GM18520 (cell line): ENCODE data around the gene TMEM130.

Experiments
- ATAC-seq: cut with Tn5 transposase; IDR thresholded peaks from one replicate; pipeline ENCODE4 v1.9.1; 2021; ENCODE audit not compliant: unreplicated experiment

The TMEM130 gene

DNA sequence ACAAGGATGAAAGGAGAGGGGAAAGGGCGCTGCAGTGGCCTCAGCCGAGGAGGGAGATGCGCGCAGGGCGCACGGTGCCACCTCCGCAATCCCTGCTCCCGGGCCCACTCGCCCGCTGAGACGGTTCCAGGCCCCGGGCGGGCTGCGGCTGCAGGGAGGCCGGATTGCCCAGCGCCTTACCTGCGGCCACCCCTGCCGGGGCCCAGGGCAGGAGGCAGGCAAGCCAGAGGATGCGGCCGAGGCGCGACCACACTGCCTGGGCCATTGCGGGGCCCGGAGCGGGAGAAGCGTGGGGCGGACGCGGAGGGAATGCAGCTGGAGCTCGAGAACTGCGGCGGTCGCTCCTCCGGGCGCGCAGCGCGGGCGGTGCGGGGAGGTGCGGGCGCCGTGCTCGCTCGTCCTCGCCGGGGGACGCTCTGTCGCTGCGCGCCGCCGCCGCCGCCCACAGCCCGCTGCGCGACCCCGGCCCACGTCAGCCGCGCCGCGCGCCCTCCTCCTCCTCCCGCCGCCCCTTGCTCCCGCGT is at the start of gene TMEM130:
Gene TMEM130 (minus strand): TSS at position 418 of the 524 bp plus-strand sequence. CDS start 153 bp downstream, at position 265.
- no peak for ATAC-seq

- ATAC-seq = no peak
Measured at GRCh38 chr7:98917331-98917730, 47.5 kb upstream of the TMEM130 start.

GRCh38 chr7:98913612-98914011 is 43.8 kb upstream of the TMEM130 start:
- no peak for ATAC-seq

DNA sequence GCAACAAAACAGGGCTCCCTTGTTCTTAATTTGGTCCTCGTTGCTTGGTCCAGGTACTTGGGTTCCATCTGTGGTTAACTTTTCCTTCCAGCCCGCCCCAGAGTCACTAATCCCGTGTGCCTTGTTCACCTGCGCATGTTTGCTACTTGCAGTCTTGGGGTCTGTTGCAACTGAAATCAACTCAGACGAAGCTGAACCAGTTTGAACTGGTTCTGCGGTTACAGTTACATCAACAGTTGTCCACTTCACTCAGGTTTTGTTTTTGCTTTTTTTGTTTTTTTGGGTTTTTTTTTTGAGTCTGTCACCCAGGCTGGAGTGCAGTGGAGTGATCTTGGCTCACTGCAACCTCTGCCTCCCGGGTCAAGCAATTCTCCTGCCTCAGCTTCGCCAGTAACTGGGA is 43.2 kb upstream of the TMEM130 start:
- no peak for ATAC-seq

DNA sequence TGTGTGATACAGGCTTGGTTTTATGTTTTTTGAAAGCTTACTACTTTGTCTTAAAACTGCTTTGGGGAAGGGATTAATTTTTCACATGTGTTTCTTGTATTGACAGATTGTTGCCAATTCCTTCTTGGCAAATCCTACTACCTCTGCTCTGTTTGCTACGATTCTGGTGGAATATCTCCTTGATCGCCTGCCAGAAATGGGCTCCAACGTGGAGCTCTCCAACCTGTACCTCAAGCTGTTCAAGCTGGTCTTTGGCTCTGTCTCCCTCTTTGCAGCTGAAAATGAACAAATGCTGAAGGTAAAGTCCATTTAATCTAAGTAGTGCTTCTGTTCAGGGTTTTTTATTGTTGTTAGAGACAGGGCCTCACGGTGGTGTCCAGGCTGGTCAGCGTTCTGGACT is 42.1 kb upstream of the TMEM130 start:
- ATAC-seq = no peak

DNA sequence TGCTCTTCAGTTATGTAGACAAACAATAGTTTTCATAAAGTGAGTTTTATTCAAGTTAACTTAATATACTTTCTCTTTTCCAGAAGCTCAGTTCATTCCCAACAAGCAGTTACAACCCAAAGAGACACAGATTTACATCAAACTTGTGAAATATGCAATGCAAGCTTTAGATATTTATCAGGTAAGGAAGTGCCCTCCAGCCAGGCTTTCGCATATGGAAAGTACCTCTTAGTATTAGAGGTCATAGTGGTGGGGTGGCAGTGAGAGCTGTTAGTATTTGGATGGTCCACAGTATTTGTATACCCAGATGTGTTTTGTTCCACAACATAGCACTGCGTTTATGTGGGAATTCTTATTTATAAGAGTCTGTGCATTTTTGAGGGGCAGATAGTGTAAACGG is 40.6 kb upstream of the TMEM130 start:
- ATAC-seq = no peak

DNA sequence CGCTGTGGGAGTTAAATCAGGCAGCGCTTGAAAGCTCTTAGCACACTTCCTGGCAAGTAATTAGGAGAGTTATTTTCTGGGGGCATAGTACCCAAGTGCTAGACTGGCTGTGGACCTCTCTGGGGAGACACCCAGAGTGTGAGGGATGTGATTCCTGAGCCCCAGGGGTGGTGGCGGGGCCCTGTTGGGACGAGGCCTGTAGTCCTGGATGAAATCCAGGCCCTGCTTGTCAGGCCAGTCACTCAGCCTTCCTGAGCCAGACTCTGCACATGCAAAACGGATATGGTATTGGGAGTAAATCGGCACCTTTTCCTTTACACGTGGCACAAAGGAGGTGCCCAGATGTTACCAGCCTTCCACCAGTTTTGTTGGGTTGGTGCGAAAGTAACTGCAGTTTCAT is 39.7 kb upstream of the TMEM130 start:
- ATAC-seq = no peak

DNA sequence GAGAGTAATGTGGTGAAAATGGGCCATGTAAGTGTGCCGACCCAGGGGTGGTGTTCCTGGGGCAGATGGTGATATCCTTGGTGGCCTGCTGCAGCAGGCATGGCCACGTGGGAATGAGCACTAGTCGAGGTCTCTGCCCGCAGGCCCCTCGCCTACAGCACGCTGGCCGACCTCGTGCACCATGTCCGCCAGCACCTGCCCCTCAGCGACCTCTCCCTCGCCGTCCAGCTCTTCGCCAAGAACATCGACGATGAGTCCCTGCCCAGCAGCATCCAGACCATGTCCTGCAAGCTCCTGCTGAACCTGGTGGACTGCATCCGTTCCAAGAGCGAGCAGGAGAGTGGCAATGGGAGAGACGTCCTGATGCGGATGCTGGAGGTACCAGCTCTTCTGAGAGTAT is 38.8 kb upstream of the TMEM130 start:
- no peak for ATAC-seq

DNA sequence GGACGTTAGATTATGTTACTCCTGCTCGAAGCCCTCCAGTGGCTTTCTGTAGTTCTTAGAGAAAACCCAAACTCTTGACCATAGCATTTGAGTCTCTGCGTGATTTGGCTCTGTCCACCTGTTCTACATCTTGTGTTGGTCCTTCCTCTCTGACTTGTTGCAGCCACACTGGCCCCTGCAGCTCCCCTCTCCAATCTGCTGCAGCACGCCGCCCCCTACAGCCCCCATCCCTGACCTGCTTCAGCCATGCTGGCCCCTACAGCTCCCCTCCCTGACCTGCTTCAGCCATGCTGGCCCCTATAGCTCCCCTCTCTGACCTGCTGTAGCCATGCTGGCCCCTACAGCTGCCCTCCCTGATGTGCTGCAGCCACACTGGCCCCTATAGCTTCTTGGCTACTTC is 37.8 kb upstream of the TMEM130 start:
- ATAC-seq = no peak

DNA sequence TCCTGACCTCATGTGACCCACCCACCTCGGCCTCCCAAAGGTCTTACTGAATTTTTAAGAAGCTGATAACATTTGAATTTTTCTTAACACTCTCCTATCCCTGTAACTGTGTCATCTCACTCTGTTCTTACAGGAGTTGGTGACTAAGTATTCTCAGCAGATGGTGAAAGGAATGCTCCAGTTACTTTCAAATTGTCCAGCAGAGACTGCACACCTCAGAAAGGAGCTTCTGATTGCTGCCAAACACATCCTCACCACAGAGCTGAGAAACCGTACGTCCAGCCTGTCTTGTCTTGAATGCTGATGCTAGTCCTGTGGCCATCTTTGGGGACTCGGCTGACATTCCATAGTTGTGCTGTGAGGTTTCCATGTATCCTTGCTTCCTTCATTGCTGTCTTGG is 33.4 kb upstream of the TMEM130 start:
- no peak for ATAC-seq

- no peak for ATAC-seq
Measured at GRCh38 chr7:98902523-98902922, 32.7 kb upstream of the TMEM130 start.

GRCh38 chr7:98900815-98901214 is 31.0 kb upstream of the TMEM130 start:
- ATAC-seq = no peak

DNA sequence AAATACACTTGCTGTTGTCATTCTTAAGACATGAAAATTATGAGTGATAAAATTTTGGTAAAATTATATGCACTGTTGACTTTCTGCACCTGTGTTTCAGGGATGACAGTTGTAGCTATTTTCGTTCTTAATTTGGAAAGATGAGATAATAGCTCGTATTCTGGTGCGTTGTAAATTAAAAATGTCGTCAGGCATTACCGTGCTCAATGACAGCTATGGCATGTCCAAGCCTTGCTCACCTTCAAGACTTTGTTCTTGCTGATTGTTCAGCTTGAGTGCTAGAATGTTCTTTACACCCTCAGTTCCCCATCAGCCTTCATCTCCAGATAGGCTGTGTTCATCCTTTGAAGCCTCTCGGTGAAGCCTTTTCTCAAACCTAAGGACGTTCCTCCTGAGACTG is 30.0 kb upstream of the TMEM130 start:
- no peak for ATAC-seq

GRCh38 chr7:98892609-98893008 is 22.8 kb upstream of the TMEM130 start:
- no peak for ATAC-seq

DNA sequence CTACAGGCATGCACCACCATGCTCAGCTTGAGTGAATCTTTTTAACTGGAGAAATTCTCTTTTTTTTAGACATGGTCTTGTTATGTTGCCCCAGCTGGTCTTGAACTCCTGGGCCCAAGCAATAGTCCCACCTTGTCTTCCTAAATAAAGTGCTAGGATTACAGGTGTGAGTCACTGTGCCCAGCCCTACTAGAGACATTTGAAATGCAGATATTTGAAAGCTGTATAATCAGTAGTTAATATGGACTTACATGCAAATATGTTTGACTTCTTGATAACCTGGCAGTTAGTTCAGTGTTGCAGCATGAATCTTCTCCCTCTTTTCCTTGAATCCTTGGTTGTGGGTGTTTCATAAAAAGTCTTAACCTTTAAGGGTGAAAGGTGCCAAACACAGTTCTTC is 17.2 kb upstream of the TMEM130 start:
- ATAC-seq = no peak

DNA sequence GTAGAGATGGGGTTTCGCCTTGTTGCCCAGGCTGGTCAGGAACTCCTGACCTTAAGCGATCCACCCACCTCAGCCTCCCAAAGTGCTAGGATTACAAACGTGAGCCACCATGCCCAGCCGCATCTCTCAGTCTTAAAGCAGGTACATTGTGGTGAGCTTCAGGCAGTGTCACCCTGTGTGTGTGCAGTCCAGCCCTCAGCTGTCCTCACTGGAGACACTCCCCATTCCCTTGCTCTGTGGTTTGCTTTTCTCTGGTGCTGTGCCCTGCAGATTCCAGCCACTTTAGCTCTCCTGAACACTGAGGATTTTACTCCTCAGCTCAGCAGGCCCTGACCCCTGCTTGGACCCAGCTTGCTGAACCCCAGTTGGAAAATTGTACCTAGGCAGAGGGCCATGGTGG is 14.6 kb upstream of the TMEM130 start:
- no peak for ATAC-seq

- ATAC-seq = no peak
Measured at GRCh38 chr7:98881561-98882315, 11.9 kb upstream of the TMEM130 start.

DNA sequence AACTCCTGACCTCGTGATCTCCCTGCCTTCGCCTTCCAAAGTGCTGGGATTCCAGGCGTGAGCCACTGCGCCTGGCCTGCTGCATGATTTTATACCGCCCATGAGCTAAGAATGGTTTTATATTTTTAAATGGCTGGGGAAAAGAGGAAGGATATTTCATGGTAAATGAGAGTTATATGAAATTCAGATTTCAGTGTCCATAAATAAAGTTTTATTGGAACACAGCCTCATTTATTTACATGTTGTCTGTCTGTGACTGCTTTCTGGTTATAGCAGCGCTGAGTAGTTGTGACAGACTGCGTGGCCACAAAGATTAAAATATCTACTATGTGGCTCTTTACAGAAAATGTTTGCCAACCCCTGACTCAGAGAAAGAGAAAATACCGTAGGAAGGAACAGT is 10.7 kb upstream of the TMEM130 start:
- ATAC-seq = no peak

DNA sequence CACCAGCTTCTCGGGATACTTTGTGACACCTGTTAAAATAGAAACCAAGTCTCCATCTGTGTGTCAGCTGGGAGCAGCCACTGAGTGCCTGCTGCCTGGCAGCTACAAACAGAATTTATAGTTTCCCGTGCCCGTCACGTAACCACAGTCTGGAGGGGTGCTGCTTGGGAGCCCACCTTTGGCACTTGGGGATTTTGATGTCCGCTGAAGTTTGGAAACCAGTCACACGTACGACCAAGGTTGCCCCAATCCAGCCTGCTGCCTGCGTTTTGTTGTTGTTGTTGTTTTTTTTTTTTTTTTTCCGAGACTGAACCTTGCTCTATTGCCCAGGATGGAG is 10.1 kb upstream of the TMEM130 start:
- ATAC-seq = no peak

DNA sequence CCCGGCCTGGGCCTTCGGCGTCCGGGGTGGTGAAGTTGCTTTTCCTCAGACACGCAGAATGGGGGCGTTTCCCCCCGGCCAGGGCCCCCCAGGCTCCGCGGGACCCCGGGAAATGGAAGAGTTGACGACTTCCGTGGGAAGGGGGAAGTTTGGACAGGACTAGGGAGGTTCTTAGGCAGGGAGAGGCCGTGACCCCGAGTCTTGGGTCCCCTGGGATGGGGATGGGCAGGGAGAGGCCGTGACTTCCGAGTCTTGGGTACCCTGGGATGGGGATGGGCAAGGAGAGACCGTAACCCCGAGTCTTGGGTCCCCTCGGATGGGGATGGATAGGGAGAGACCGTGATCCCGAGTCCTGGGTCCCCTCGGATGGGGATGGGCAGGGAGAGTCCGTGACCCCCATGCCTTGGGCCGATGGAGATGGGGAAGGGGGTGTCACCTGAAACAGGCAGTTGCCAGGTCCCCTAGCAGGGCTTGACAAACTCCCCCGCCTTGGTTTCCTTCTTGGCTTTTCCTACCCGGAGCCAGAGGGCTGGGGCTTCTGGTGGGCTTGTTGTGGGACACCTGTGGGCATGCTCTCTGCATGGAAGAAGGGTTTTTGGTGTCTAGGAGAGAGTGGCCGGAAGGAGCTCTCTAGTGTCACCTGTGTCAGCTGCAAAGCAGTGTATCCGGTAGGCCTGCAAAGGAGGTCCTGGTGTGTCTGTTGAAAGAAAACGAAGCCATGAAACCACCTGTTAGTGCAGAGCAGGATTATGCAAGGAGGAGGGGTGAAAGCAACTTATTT is 9.6 kb upstream of the TMEM130 start:
- peak; percentile 69 for ATAC-seq

DNA sequence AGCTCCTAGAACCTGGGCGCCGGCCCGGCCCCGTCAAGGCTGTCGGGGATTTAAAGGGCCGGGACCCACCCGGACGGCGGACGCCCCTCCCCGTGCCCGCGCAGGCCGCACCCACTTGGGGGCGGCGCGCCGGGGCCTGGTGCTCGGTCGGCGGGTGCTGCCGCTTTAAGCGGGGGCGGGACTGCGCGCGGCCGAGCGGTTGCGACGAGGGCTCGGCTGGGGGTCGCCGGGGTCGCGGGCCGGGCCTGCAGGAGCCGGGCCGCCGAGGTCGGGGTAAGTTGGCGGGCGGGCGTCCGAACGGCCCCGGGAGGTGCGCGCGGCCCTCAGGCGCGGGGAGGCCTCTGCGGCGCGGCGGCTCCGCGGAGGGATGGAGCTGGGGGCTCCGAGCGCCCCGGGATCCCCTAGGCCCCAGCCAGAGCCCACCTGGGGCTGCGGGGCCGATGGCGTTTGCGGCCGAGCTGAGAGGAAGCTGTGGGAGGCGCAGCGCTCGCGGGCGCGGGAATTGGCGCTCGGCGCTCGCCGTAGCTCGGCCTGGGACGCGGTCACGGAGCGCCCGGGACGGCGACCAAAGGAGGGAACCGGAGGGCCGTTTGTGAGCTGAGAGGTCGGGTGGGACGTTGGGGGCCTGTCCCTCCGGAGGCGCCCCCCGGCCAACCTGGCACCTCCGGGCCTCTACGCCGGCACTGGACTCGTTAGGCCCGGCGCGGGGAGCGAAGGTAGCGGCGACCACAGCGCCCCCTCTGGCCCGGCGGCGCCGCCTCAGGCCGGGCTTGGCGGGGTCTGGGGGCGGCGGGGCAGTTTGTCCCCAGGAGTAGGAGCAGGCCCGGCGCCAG is 8.8 kb upstream of the TMEM130 start, which contains the start of gene TRRAP:
Gene TRRAP (plus strand): TSS at position 168 of the 833 bp plus-strand sequence. CDS start 2,619 bp downstream, outside the sequence.
- ATAC-seq = peak; percentile 43
